WTC11 (cell line): ENCODE measurements around the gene COX7C.

Source experiments
- CTCF ChIP-seq: fragments of 200-600 bp; IDR thresholded peaks from 2 replicates; pipeline ENCODE4 v1.8.0; 2022; ENCODE audit warnings: antibody characterized with exemption
- ELF4 ChIP-seq: sonication (generic); formaldehyde crosslinking; IDR thresholded peaks from 2 replicates; pipeline ENCODE4 v1.8.1; 2022; ENCODE audit warnings: low read depth, mild to moderate bottlenecking, moderate library complexity, missing genetic modification reagents
- JUN ChIP-seq: sonication (generic); formaldehyde crosslinking; IDR thresholded peaks from 2 replicates; pipeline ENCODE4 v1.8.0; 2023; ENCODE audit warnings: mild to moderate bottlenecking, missing genetic modification reagents
- MAX ChIP-seq: sonication (generic); formaldehyde crosslinking; IDR thresholded peaks from 2 replicates; pipeline ENCODE4 v1.8.0; 2022; ENCODE audit warnings: mild to moderate bottlenecking, missing genetic modification reagents
- MLX ChIP-seq: sonication (generic); formaldehyde crosslinking; IDR thresholded peaks from 2 replicates; pipeline ENCODE4 v1.8.1; 2023; ENCODE audit warnings: mild to moderate bottlenecking, missing genetic modification reagents, moderate library complexity
- NFE2L1 ChIP-seq: sonication (generic); formaldehyde crosslinking; IDR thresholded peaks from 2 replicates; pipeline ENCODE4 v1.8.1; 2023; ENCODE audit warnings: missing genetic modification reagents
- NR3C1 ChIP-seq: sonication (generic); formaldehyde crosslinking; conservative IDR thresholded peaks from 2 replicates; pipeline ENCODE4 v1.8.1; 2023; ENCODE audit warnings: low read depth, mild to moderate bottlenecking, missing genetic modification reagents
- SOX15 ChIP-seq: fragments of 250-450 bp; sonication (Bioruptor Pico); IDR thresholded peaks from 2 replicates; pipeline ENCODE4 v1.9.0; 2021; ENCODE audit warnings: mild to moderate bottlenecking

GRCh38 chr5:86572825-86573517 lies 44.8 kb upstream of the COX7C start:
- TF ChIP-seq CTCF (no peak), NFE2L1 (CRISPR knock-in tag) (no peak), MAX (CRISPR knock-in tag) (no peak), MLX (CRISPR knock-in tag) (no peak), ELF4 (CRISPR knock-in tag) (no peak), NR3C1 (CRISPR knock-in tag) (no peak), JUN (CRISPR knock-in tag) (no peak), SOX15 (no peak)
